HUES64 (cell line): ENCODE measurements around the gene NLRP1.

ENCODE experiments used
- H3K27ac ChIP-seq: 2 replicates; pipeline ENCODE4 v1.7.0; 2013; ENCODE audit warnings: low read depth, low read length, inconsistent platforms
- H3K27me3 ChIP-seq: 2 replicates; pipeline ENCODE4 v1.6.1; 2013; ENCODE audit warnings: mild to moderate bottlenecking, low read length; ENCODE audit not compliant: insufficient read depth
- H3K36me3 ChIP-seq: 2 replicates; pipeline ENCODE4 v1.6.1; 2013; ENCODE audit warnings: mild to moderate bottlenecking, low read length; ENCODE audit not compliant: insufficient read depth
- H3K4me1 ChIP-seq: 2 replicates; pipeline ENCODE4 v1.6.1; 2013; ENCODE audit warnings: mild to moderate bottlenecking, low read length, moderate library complexity; ENCODE audit not compliant: insufficient read depth
- H3K4me3 ChIP-seq: 2 replicates; pipeline ENCODE4 v1.5.1; 2013; ENCODE audit warnings: mild to moderate bottlenecking, low read length, moderate library complexity
- H3K9ac ChIP-seq: 2 replicates; pipeline ENCODE4 v1.6.1; 2013; ENCODE audit warnings: mild to moderate bottlenecking, low read depth, low read length
- H3K9me3 ChIP-seq: 2 replicates; pipeline ENCODE4 v1.6.1; 2013; ENCODE audit warnings: low read depth, low read length; ENCODE audit not compliant: insufficient read depth
- WGBS: fragments of 150-250, 120-280 bp; methylation state at CpG from one replicate; pipeline ENCODE4 v1.1.7; 2013; ENCODE audit warnings: missing lambda C conversion rate; 5-methylcytosine and 5-hydroxymethylcytosine counted together

NLRP1 gene

GRCh38 chr17:5510771-5511170 is 73.5 kb downstream of the NLRP1 start:
- Histone ChIP-seq H3K4me3 (no peak overlapping the region), H3K27me3 (no peaks in the 10 kb centered on the region), H3K9ac (no peak overlapping the region), H3K27ac (no peak overlapping the region), H3K4me1 (no peaks in the 10 kb centered on the region), H3K36me3 (no peaks in the 10 kb centered on the region), H3K9me3 (no peaks in the 10 kb centered on the region)
- 94% methylated on average over 8 of the region's 8 CpGs for WGBS

- 88% methylated on average over 8 of the region's 8 CpGs for WGBS
- Histone ChIP-seq H3K9ac (no peak overlapping the region), H3K4me1 (no peaks in the 10 kb centered on the region), H3K36me3 (no peaks in the 10 kb centered on the region), H3K9me3 (no peaks in the 10 kb centered on the region), H3K4me3 (no peak overlapping the region), H3K27me3 (no peaks in the 10 kb centered on the region), H3K27ac (no peak overlapping the region)
Measured at GRCh38 chr17:5509482-5509881, 74.8 kb downstream of the NLRP1 start.

- H3K4me1 ChIP-seq: no peaks in the 10 kb centered on the region
- no peaks in the 10 kb centered on the region for H3K9me3 ChIP-seq
- WGBS: 35% methylated on average over 4 of the region's 4 CpGs
- no peaks in the 10 kb centered on the region for H3K27me3 ChIP-seq
- no peak overlapping the region for H3K4me3 ChIP-seq
- no peaks in the 10 kb centered on the region for H3K36me3 ChIP-seq
- no peak overlapping the region for H3K27ac ChIP-seq
- no peak overlapping the region for H3K9ac ChIP-seq
Measured at GRCh38 chr17:5508810-5509209, 75.5 kb downstream of the NLRP1 start.

- 86% methylated on average over 5 of the region's 5 CpGs for WGBS
- Histone ChIP-seq H3K9me3 (no peaks in the 10 kb centered on the region), H3K4me1 (peaks cover 4% of the 10 kb centered on the region; the same call in 1 of the 2 replicates), H3K4me3 (no peak overlapping the region), H3K27me3 (peaks cover 16% of the 10 kb centered on the region), H3K36me3 (no peaks in the 10 kb centered on the region), H3K27ac (no peak overlapping the region), H3K9ac (no peak overlapping the region)
Measured at GRCh38 chr17:5506307-5506706, 78.0 kb downstream of the NLRP1 start.

- H3K27me3 ChIP-seq: peaks cover 39% of the 10 kb centered on the region
Measured at GRCh38 chr17:5502552-5502951, 81.8 kb downstream of the NLRP1 start.

GRCh38 chr17:5501685-5502084 is 82.6 kb downstream of the NLRP1 start:
- no peak overlapping the region; the same call in 1 of the 2 replicates for H3K4me3 ChIP-seq
- peaks cover 39% of the 10 kb centered on the region for H3K27me3 ChIP-seq

More at GRCh38 chr17:5502552-5502951, 81.8 kb downstream of the NLRP1 start:
- H3K4me1 ChIP-seq: peaks cover 9% of the 10 kb centered on the region; the same call in 1 of the 2 replicates
- H3K36me3 ChIP-seq: no peaks in the 10 kb centered on the region
- 91% methylated on average over 4 of the region's 4 CpGs for WGBS
- no peak overlapping the region for H3K9ac ChIP-seq
- no peak overlapping the region for H3K27ac ChIP-seq
- H3K4me3 ChIP-seq: no peak overlapping the region
- H3K9me3 ChIP-seq: no peaks in the 10 kb centered on the region

GRCh38 chr17:5500589-5501391 is 83.5 kb downstream of the NLRP1 start:
- Histone ChIP-seq H3K9ac (peak overlapping the region; percentile 44; the same call in 1 of the 2 replicates), H3K4me3 (peak overlapping the region; percentile 65), H3K27me3 (peaks cover 42% of the 10 kb centered on the region), H3K9me3 (no peaks in the 10 kb centered on the region), H3K36me3 (no peaks in the 10 kb centered on the region), H3K27ac (no peak overlapping the region), H3K4me1 (peaks cover 9% of the 10 kb centered on the region; the same call in 1 of the 2 replicates)
- WGBS: 1% methylated on average over 67 of the region's 67 CpGs

More at GRCh38 chr17:5501685-5502084, 82.6 kb downstream of the NLRP1 start:
- H3K9me3 ChIP-seq: no peaks in the 10 kb centered on the region
- WGBS: 89% methylated on average over 8 of the region's 8 CpGs
- no peak overlapping the region for H3K9ac ChIP-seq
- peaks cover 9% of the 10 kb centered on the region; the same call in 1 of the 2 replicates for H3K4me1 ChIP-seq
- H3K27ac ChIP-seq: no peak overlapping the region
- H3K36me3 ChIP-seq: no peaks in the 10 kb centered on the region

- peak overlapping the region; percentile 65 for H3K4me3 ChIP-seq
- no peak overlapping the region for H3K27ac ChIP-seq
- peaks cover 46% of the 10 kb centered on the region for H3K27me3 ChIP-seq
- peaks cover 9% of the 10 kb centered on the region; the same call in 1 of the 2 replicates for H3K4me1 ChIP-seq
- 2% methylated on average over 18 of the region's 18 CpGs for WGBS
- no peaks in the 10 kb centered on the region for H3K36me3 ChIP-seq
- H3K9ac ChIP-seq: peak overlapping the region; percentile 44; the same call in 1 of the 2 replicates
- H3K9me3 ChIP-seq: no peaks in the 10 kb centered on the region
Measured at GRCh38 chr17:5500247-5500588, 84.1 kb downstream of the NLRP1 start.

- H3K4me3 ChIP-seq: peak overlapping the region; percentile 65
- no peak overlapping the region for H3K27ac ChIP-seq
- H3K9me3 ChIP-seq: no peaks in the 10 kb centered on the region
- peaks cover 46% of the 10 kb centered on the region for H3K27me3 ChIP-seq
- H3K36me3 ChIP-seq: no peaks in the 10 kb centered on the region
- peaks cover 9% of the 10 kb centered on the region; the same call in 1 of the 2 replicates for H3K4me1 ChIP-seq
- peak overlapping the region; percentile 14; the same call in 1 of the 2 replicates for H3K9ac ChIP-seq
- 8% methylated on average over 44 of the region's 44 CpGs for WGBS
Measured at GRCh38 chr17:5499476-5500231, 84.7 kb downstream of the NLRP1 start.

- Histone ChIP-seq H3K4me1 (no peaks in the 10 kb centered on the region), H3K27ac (no peak overlapping the region), H3K36me3 (peaks cover 29% of the 10 kb centered on the region), H3K9me3 (no peaks in the 10 kb centered on the region), H3K27me3 (peaks cover 6% of the 10 kb centered on the region), H3K9ac (no peak overlapping the region), H3K4me3 (no peak overlapping the region)
- WGBS: no CpG with 5 or more reads among the region's 2 CpGs
Measured at GRCh38 chr17:5492970-5493369, 91.3 kb downstream of the NLRP1 start.

GRCh38 chr17:5488752-5489151 is 95.6 kb downstream of the NLRP1 start:
- no peaks in the 10 kb centered on the region; the same call in 1 of the 2 replicates for H3K27me3 ChIP-seq
- no peak overlapping the region for H3K9ac ChIP-seq
- H3K4me3 ChIP-seq: no peak overlapping the region
- H3K4me1 ChIP-seq: peaks cover 5% of the 10 kb centered on the region; the same call in 1 of the 2 replicates
- H3K9me3 ChIP-seq: no peaks in the 10 kb centered on the region
- WGBS: 95% methylated on average over 8 of the region's 8 CpGs
- no peak overlapping the region for H3K27ac ChIP-seq
- H3K36me3 ChIP-seq: peaks cover 47% of the 10 kb centered on the region
